Choroid plexus epithelial cell (primary cell): Measurements from ENCODE around the gene CSF2RB.

Experiments used
- DNase-seq: peaks from one replicate; pipeline ENCODE4 v3.0.0-alpha.2; 2010; ENCODE audit warnings: low read depth
- H3K4me3 ChIP-seq: 2 replicates; pipeline ENCODE4 v1.5.1; 2011; ENCODE audit warnings: low read depth, mild to moderate bottlenecking, control low read depth, low read length, moderate library complexity
- CTCF ChIP-seq: conservative IDR thresholded peaks from 2 replicates; pipeline ENCODE4 v1.5.1; 2011; ENCODE audit warnings: low read depth, mild to moderate bottlenecking, control low read depth, inconsistent platforms, low read length, moderate library complexity

Gene CSF2RB

GRCh38 chr22:36913427-36914389 lies at the start of gene CSF2RB:
Gene CSF2RB (plus strand): TSS chr22:36913628. CDS start chr22:36922208, 8,580 bp downstream.
- no peak within 1 kb of the TSS for H3K4me3 ChIP-seq
- DNase-seq, result no peak
- TF ChIP-seq CTCF, result no peak

GRCh38 chr22:36863979-36864378 lies 49.4 kb upstream of the CSF2RB start:
- no peak overlapping the region for H3K4me3 ChIP-seq
- no peak for DNase-seq
- TF ChIP-seq CTCF, result no peak

GRCh38 chr22:36864454-36865215 lies 48.8 kb upstream of the CSF2RB start:
- no peak for DNase-seq
- no peak for TF ChIP-seq CTCF
- no peak overlapping the region for H3K4me3 ChIP-seq

GRCh38 chr22:36865346-36865745 lies 48.1 kb upstream of the CSF2RB start:
- TF ChIP-seq CTCF, result no peak
- H3K4me3 ChIP-seq, result no peak overlapping the region
- DNase-seq, result no peak

GRCh38 chr22:36867695-36868094 lies 45.7 kb upstream of the CSF2RB start:
- DNase-seq, result no peak
- H3K4me3 ChIP-seq, result no peak overlapping the region
- TF ChIP-seq CTCF, result no peak

- no peak for DNase-seq
- no peak for TF ChIP-seq CTCF
- no peak overlapping the region for H3K4me3 ChIP-seq
Observed at GRCh38 chr22:36868546-36869181, 44.8 kb upstream of the CSF2RB start.
